GM18909 (cell line): ENCODE results near the gene S100A14.

Source experiments
- ATAC-seq: cut with Tn5 transposase; IDR thresholded peaks from one replicate; pipeline ENCODE4 v1.9.1; 2021; ENCODE audit warnings: mild to moderate bottlenecking; ENCODE audit not compliant: unreplicated experiment, poor library complexity

The S100A14 gene

DNA sequence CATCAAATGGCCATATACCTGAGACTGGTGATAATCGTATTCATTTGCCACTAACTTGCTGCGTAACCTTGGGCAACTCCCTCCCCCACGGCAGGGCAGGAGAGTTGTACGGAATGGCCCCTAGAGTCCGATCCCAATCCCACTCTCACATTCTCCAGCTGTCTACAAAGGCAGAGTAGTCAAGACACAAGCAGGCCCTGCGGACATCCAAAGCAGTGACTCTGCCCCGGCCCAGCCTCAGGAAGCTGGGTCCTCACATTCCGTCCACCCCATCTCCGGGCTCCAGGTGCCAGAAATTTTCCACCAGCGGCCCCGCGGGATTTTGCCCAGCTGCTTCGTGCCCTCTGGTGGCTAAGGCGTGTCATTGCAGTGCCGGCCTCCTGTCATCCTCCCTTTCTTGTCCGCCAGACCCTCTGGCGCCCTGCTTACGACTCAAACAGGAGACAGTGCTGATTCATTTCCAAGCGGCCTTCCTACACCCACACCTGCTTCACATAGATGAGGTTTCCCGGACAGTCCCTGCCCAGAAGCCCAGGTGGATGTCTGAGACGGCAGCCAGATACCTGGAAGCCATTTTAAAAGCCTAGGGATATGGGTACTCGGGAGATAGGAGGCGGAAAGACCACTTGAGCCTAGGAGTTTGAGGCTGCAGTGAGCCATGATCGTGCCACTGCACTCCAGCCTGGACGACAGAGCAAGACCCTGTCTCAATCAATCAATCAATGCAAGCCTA is 47.6 kb downstream of the S100A14 start:
- ATAC-seq: no peak

DNA sequence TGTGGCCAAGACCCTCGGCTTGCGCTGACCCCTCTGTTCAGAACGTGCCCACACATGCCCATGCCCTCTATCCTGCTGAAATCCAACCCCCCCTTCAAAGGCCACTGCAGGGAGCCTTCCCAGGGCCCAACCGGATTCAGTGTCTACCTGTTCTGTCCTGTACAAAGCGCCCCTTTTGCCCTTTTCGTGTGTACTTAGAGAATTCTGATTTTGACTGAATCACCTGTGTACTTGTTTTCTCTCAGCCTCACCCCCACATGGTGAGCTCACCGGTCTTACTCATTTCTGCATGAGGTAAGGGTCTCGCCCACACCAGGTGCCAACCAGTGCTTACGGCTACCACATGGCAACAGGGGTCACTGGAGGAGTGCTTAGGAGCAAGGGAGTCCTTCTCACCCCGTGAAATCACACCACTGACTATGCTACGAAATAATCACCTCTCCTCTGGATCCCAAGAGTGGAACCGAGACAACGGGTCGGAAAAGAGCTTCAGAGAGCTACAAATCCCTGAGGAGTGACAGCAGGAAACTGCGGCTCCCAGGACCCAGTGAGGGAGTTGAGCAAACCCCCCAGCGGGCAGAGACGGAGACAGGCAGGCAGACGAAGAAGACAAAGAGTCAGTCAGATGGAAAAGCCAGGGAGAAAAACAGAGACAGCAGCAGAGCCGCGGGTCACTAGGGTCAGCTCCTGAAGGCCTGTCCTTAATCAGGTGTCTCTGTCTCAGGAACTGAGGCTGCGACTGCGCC is 48.3 kb downstream of the S100A14 start:
- no peak for ATAC-seq

GRCh38 chr1:153566414-153567371 is 49.4 kb downstream of the S100A14 start:
- ATAC-seq: no peak

DNA sequence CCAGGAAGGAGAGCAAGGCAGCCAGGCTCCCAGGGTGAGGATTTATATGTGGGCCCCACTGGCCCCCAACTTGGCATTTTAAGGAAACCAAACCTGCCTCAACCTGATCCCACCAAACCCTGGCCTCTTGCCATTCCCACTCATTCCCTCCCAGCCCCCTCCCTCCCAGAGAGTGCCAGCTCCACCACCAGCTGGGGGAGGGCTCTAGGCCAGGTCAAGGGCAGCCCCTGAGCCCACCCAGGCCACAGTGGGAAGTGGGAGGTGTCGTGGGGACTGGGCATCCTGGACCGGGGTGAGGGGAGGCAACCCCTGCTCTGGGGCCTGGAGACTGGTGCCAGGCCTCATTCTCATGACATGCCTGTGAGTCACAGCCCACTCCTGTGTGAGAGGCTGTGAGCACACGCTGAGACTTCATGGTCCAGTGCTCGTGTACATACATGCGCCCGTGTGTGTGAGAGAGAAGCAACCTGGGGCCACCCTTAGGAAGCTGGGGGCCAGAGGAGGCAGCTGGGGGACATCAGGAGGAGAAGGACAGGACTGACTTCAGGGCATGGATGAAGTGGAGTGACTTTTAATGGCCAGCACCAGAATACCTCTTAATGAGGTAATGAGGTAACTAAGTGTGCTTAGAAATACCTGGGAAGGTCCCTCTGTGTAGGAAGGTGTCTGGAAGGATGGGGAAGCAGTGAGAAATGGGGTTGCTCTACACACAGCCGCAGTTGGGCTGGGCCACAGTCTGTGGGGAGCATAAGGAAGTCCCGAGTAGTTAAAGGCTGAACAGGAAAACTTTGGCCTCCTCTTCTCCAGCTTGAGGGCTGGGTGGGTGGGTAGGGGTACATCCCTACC is 50.4 kb downstream of the S100A14 start, which contains the start of gene S100A2:
Gene S100A2, minus strand, starts transcription at position 316 of the 846 bp plus-strand sequence. CDS start 1,967 bp downstream, outside the sequence.
- ATAC-seq: no peak
